HG03045 (cell line): ENCODE results near the gene KLHL40.

ENCODE experiments used
- ATAC-seq: cut with Tn5 transposase; IDR thresholded peaks from one replicate; pipeline ENCODE4 v1.9.1; 2021; ENCODE audit warnings: mild to moderate bottlenecking, moderate library complexity; ENCODE audit not compliant: unreplicated experiment

Gene KLHL40

GRCh38 chr3:42734263-42734860 lies 49.0 kb downstream of the KLHL40 start:
- ATAC-seq, result no peak

GRCh38 chr3:42735019-42735418 lies 49.7 kb downstream of the KLHL40 start:
- ATAC-seq, result no peak

GRCh38 chr3:42735615-42736014 lies 50.3 kb downstream of the KLHL40 start:
- ATAC-seq, result no peak

GRCh38 chr3:42736081-42736480 lies 50.7 kb downstream of the KLHL40 start:
- no peak for ATAC-seq

GRCh38 chr3:42736531-42736930 lies 51.2 kb downstream of the KLHL40 start:
- ATAC-seq, result no peak

- ATAC-seq, result no peak
These were observed 54.2 kb downstream of the KLHL40 start for GRCh38 chr3:42739401-42740158.

- ATAC-seq, result no peak
These were observed 56.5 kb downstream of the KLHL40 start for GRCh38 chr3:42741796-42742195.
